IMR-90 (cell line): Measurements from ENCODE around the gene MOB3B. TPM values are rescaled to one million over a fixed set of nuclear protein-coding genes. Genes with fewer than 3 reads are reported as not detected.

Experiments
- ATAC-seq: fragments of 200-7000 bp; cut with Tn5 transposase; 2 replicates; pipeline ENCODE4 v1.9.1; 2020; ENCODE audit warnings: low read depth, mild to moderate bottlenecking, moderate library complexity
- BruUV-seq: library from RNA; stranded (reverse); fragments of 400-500 nt; replicated peaks from 2 replicates; lab custom pipeline; 2021; lab: Mats Ljungman, UMichigan
- CTCF ChIA-PET: fragments of 300-600 bp; formaldehyde crosslinking; extraction: SDS; loops from one replicate; lab custom pipeline; 2021; ENCODE audit warnings: antibody characterized with exemption; lab: Yijun Ruan, JAX
- POLR2A ChIA-PET: fragments of 300-600 bp; sonication (Branson Sonifier 250); formaldehyde crosslinking; loops from one replicate; lab custom pipeline; 2022; ENCODE audit warnings: antibody characterized with exemption; ENCODE audit not compliant: unreplicated experiment; lab: Charles Lee
- DNase-seq: peaks from one replicate; pipeline ENCODE4 v3.0.0; 2013
- H2AFZ ChIP-seq: replicated peaks from 2 replicates; pipeline ENCODE3; 2013; ENCODE audit warnings: low read length, mild to moderate bottlenecking; ENCODE audit not compliant: poor library complexity
- H2AK5ac ChIP-seq: 2 replicates; pipeline ENCODE4 v1.6.1; 2013; ENCODE audit warnings: low read depth, low read length, inconsistent platforms
- H2AK9ac ChIP-seq: replicated peaks from 2 replicates; pipeline ENCODE3; 2013; ENCODE audit warnings: mild to moderate bottlenecking, low read depth, low read length, moderate library complexity; ENCODE audit not compliant: poor library complexity
- H2BK120ac ChIP-seq: 2 replicates; pipeline ENCODE4 v1.6.1; 2013; ENCODE audit warnings: low read depth, low read length, inconsistent platforms
- H2BK15ac ChIP-seq: 3 replicates; pipeline ENCODE4 v1.6.1; 2013; ENCODE audit warnings: low read depth, low read length, inconsistent platforms
- H2BK20ac ChIP-seq: 2 replicates; pipeline ENCODE4 v1.6.1; 2013; ENCODE audit warnings: low read depth, mild to moderate bottlenecking, inconsistent platforms, low read length, moderate library complexity
- H2BK5ac ChIP-seq: 2 replicates; pipeline ENCODE4 v1.6.1; 2013; ENCODE audit warnings: mild to moderate bottlenecking, low read depth, low read length, inconsistent platforms; ENCODE audit not compliant: poor library complexity, severe bottlenecking
- H3K14ac ChIP-seq: replicated peaks from 2 replicates; pipeline ENCODE4 v1.6.1; 2013; ENCODE audit warnings: low read depth, low read length, inconsistent platforms
- H3K18ac ChIP-seq: 2 replicates; pipeline ENCODE4 v1.6.1; 2013; ENCODE audit warnings: low read depth, low read length, control low read depth
- H3K23ac ChIP-seq: 2 replicates; pipeline ENCODE4 v1.6.1; 2013; ENCODE audit warnings: low read depth, low read length, inconsistent platforms
- H3K27ac ChIP-seq: 2 replicates; pipeline ENCODE4 v1.5.1; 2013; ENCODE audit warnings: mild to moderate bottlenecking, control low read depth, low read length; ENCODE audit not compliant: insufficient read depth
- H3K27me3 ChIP-seq: 2 replicates; pipeline ENCODE4 v1.6.1; 2013; ENCODE audit warnings: low read length; ENCODE audit not compliant: control insufficient read depth, insufficient read depth
- H3K36me3 ChIP-seq: 2 replicates; pipeline ENCODE4 v1.6.1; 2013; ENCODE audit warnings: low read length, mixed read lengths; ENCODE audit not compliant: control insufficient read depth, insufficient read depth
- H3K4ac ChIP-seq: 2 replicates; pipeline ENCODE4 v1.6.1; 2013; ENCODE audit warnings: low read depth, low read length, inconsistent platforms
- H3K4me1 ChIP-seq: 2 replicates; pipeline ENCODE4 v1.6.1; 2013; ENCODE audit warnings: low read length, mixed read lengths; ENCODE audit not compliant: control insufficient read depth, insufficient read depth
- H3K4me2 ChIP-seq: 2 replicates; pipeline ENCODE4 v1.6.1; 2013; ENCODE audit warnings: low read depth, mild to moderate bottlenecking, control low read depth, low read length, moderate library complexity
- H3K4me3 ChIP-seq: 2 replicates; pipeline ENCODE4 v1.5.1; 2013; ENCODE audit warnings: low read depth, mild to moderate bottlenecking, control low read depth, low read length, moderate library complexity; ENCODE audit not compliant: insufficient read depth
- H3K56ac ChIP-seq: 2 replicates; pipeline ENCODE4 v1.6.1; 2013; ENCODE audit warnings: low read length, inconsistent platforms; ENCODE audit not compliant: insufficient read depth; ENCODE audit errors: extremely low read depth
- H3K79me1 ChIP-seq, 2 experiments: 2 replicates each; pipeline ENCODE4 v1.6.1; 2013; ENCODE audit warnings: low read length in 2 of 2, inconsistent platforms in 1 of 2, low read depth in 1 of 2
- H3K9ac ChIP-seq: 2 replicates; pipeline ENCODE4 v1.6.1; 2013; ENCODE audit warnings: low read depth, low read length, control low read depth
- H3K9me1 ChIP-seq: 2 replicates; pipeline ENCODE4 v1.6.1; 2013; ENCODE audit warnings: low read length, inconsistent platforms; ENCODE audit not compliant: insufficient read depth
- H3K9me3 ChIP-seq: 2 replicates; pipeline ENCODE4 v1.6.1; 2013; ENCODE audit warnings: low read length; ENCODE audit not compliant: control insufficient read depth, insufficient read depth
- H4K20me1 ChIP-seq: 2 replicates; pipeline ENCODE4 v1.6.1; 2013; ENCODE audit warnings: low read length, inconsistent platforms; ENCODE audit not compliant: insufficient read depth
- H4K5ac ChIP-seq: 2 replicates; pipeline ENCODE4 v1.6.1; 2013; ENCODE audit warnings: mild to moderate bottlenecking, low read depth, low read length, control low read depth
- H4K8ac ChIP-seq, 2 experiments: 2 replicates each; pipeline ENCODE4 v1.6.1; 2013; ENCODE audit warnings: low read depth in 2 of 2, low read length in 2 of 2, control low read depth in 1 of 2, inconsistent platforms in 1 of 2
- H4K91ac ChIP-seq: 2 replicates; pipeline ENCODE4 v1.6.1; 2013; ENCODE audit warnings: low read depth, low read length, inconsistent platforms; ENCODE audit not compliant: insufficient read depth
- BHLHE40 ChIP-seq: fragments of 150-350 bp; IDR thresholded peaks from 2 replicates; pipeline ENCODE4 v1.6.1; 2016; ENCODE audit warnings: mild to moderate bottlenecking, low read depth, low read length
- CEBPB ChIP-seq: IDR thresholded peaks from 2 replicates; pipeline ENCODE4 v1.6.1; 2012; ENCODE audit warnings: low read depth, low read length, improper control_type of control experiment
- CHD1 ChIP-seq: IDR thresholded peaks from 2 replicates; pipeline ENCODE4 v1.6.1; 2012; ENCODE audit warnings: low read depth, low read length, improper control_type of control experiment
- ELK1 ChIP-seq: fragments of 150-350 bp; IDR thresholded peaks from 2 replicates; pipeline ENCODE4 v1.6.1; 2016; ENCODE audit warnings: low read depth, mild to moderate bottlenecking, low read length, moderate library complexity, borderline replicate concordance
- FOS ChIP-seq: fragments of 150-350 bp; IDR thresholded peaks from 2 replicates; pipeline ENCODE4 v1.6.1; 2016; ENCODE audit warnings: low read depth, low read length
- MXI1 ChIP-seq: IDR thresholded peaks from 2 replicates; pipeline ENCODE4 v1.6.1; 2012; ENCODE audit warnings: low read depth, mild to moderate bottlenecking, low read length, moderate library complexity, borderline replicate concordance
- RAD21 ChIP-seq: IDR thresholded peaks from 2 replicates; pipeline ENCODE4 v1.6.1; 2012; ENCODE audit warnings: low read length, improper control_type of control experiment
- RCOR1 ChIP-seq: IDR thresholded peaks from 2 replicates; pipeline ENCODE4 v1.6.1; 2012; ENCODE audit warnings: mild to moderate bottlenecking, low read length, improper control_type of control experiment; ENCODE audit not compliant: insufficient replicate concordance
- RFX5 ChIP-seq: IDR thresholded peaks from 2 replicates; pipeline ENCODE4 v1.8.0; 2012; ENCODE audit warnings: low read depth, mild to moderate bottlenecking, low read length, moderate library complexity
- SMC3 ChIP-seq: fragments of 150-350 bp; IDR thresholded peaks from 2 replicates; pipeline ENCODE4 v1.6.1; 2016; ENCODE audit warnings: low read depth, mild to moderate bottlenecking, antibody characterized with exemption, low read length, moderate library complexity
- WGBS, 2 experiments: methylation state at CpG; one replicate each; pipeline versions ENCODE4 v1.1.5 to v1.1.7; 2013; ENCODE audit warnings: missing lambda C conversion rate in 2 of 2; ENCODE audit not compliant: insufficient read length in 1 of 2; ENCODE audit errors: extremely low coverage in 2 of 2; 5-methylcytosine and 5-hydroxymethylcytosine counted together
- dilution Hi-C: fragments of 300-500 bp; cut with HindIII; formaldehyde crosslinking; loops from one replicate; pipeline ENCODE4 v1.14.3; 2018; ENCODE audit warnings: low sequenced_read_pairs; ENCODE audit not compliant: unreplicated experiment
- in situ Hi-C: fragments of 300-500 bp; cut with MboI; formaldehyde crosslinking; loops from 3 replicates; pipeline ENCODE4 v1.14.3; 2019; ENCODE audit warnings: low sequenced_read_pairs, inconsistent platforms, mixed read lengths
- intact Hi-C: fragments of 100-400 bp; cut with micrococcal nuclease; formaldehyde crosslinking; loops from 2 replicates; pipeline ENCODE4 v1.10.0; 2022
- polyA plus RNA-seq, 3 experiments: library from polyadenylated mRNA; depleted of rRNA; stranded (reverse); fragments of >200 nt; gene quantifications; 2 replicates each; pipeline ENCODE4 v1.2.3, GENCODE V29; 2012; ENCODE audit warnings: low replicate concordance in 1 of 3
- total RNA-seq: library from RNA; depleted of rRNA; stranded (reverse); fragments of >200 nt; gene quantifications from 2 replicates; pipeline ENCODE4 v1.2.3, GENCODE V29; 2012

Gene MOB3B
- total and polyA plus RNA-seq, 2 of the 4 experiments (the other 2 are of a cell fraction), result under 0.01 to 0.02 TPM

GRCh38 chr9:27350382-27350976 lies 179.1 kb downstream of the MOB3B start:
- H3K36me3 ChIP-seq, result no peaks in the 10 kb centered on the region
- no peak overlapping the region for H3K4ac ChIP-seq
- no peak overlapping the region for H4K8ac ChIP-seq
- no peak overlapping the region for H4K91ac ChIP-seq
- H3K56ac ChIP-seq, result no peak overlapping the region
- in situ Hi-C loops, result no loop called here
- no peak overlapping the region for H2BK5ac ChIP-seq
- DNase-seq, result no peak
- WGBS, 2 experiments, result 63% methylated on average over 1 of the region's 5 CpGs; no CpG with 5 or more reads in 1 of the 2 experiments
- TF ChIP-seq CHD1, result no peak
- TF ChIP-seq RAD21, result no peak
- no peak for TF ChIP-seq BHLHE40
- no peak for TF ChIP-seq ELK1
- TF ChIP-seq RCOR1, result no peak
- no peak for TF ChIP-seq RFX5
- no peak for TF ChIP-seq MXI1
- TF ChIP-seq CEBPB, result no peak
- TF ChIP-seq SMC3, result no peak
- TF ChIP-seq FOS, result no peak
- no peaks in the 10 kb centered on the region for H3K9me1 ChIP-seq
- ATAC-seq, result no peak
- no peak overlapping the region for H3K23ac ChIP-seq
- H3K27me3 ChIP-seq, result no peaks in the 10 kb centered on the region
- no peak overlapping the region for H2BK120ac ChIP-seq
- no peak overlapping the region for H2AFZ ChIP-seq
- H2BK20ac ChIP-seq, result no peak overlapping the region
- H3K14ac ChIP-seq, result no peak overlapping the region
- H2BK15ac ChIP-seq, result no peak overlapping the region
- H3K4me3 ChIP-seq, result no peak overlapping the region
- no peak overlapping the region for H2AK5ac ChIP-seq
- dilution Hi-C loops, result no loop called here
- no TSS peak for BruUV-seq
- no peak overlapping the region for H4K5ac ChIP-seq
- no peak overlapping the region for H3K9ac ChIP-seq
- no peaks in the 10 kb centered on the region for H3K4me1 ChIP-seq
- no peak overlapping the region for H3K18ac ChIP-seq
- no peak overlapping the region for H3K27ac ChIP-seq
- no peaks in the 10 kb centered on the region for H3K9me3 ChIP-seq
- H4K20me1 ChIP-seq, result no peaks in the 10 kb centered on the region
- POLR2A ChIA-PET, result no interaction called here
- H3K79me1 ChIP-seq, result no peaks in the 10 kb centered on the region
- H2AK9ac ChIP-seq, result no peak overlapping the region
- no peak overlapping the region for H3K4me2 ChIP-seq
- CTCF ChIA-PET, result no interaction called here
- intact Hi-C loops, result no loop called here
